Heart left ventricle (tissue), 16 donors: ENCODE measurements around the gene SND1. TPM values are rescaled to one million over a fixed set of nuclear protein-coding genes. Genes with fewer than 3 reads are reported as not detected.
A peak's percentile ranks its signal among the peaks of the same experiment; 100 is the strongest.

Experiments
- ATAC-seq, 4 donors: fragments of 200-7000 bp; cut with Tn5 transposase; one replicate each; pipeline ENCODE4 v1.9.1; 2020 to 2022; ENCODE audit warnings: moderate library complexity in 4 of 4, mild to moderate bottlenecking in 3 of 4, moderate number of reproducible peaks in 1 of 4
- DNase-seq, 5 donors: peaks; one replicate each; pipeline ENCODE4 v3.0.0-alpha.2; 2020
- H3K27ac ChIP-seq, 12 donors: fragments of 200-600 bp; sonication (generic) in 4 of 12; one replicate each; pipeline versions ENCODE4 v1.5.0 to v1.8.0; 2016 to 2022; ENCODE audit warnings: mild to moderate bottlenecking in 2 of 12
- H3K27me3 ChIP-seq, 9 donors: fragments of 200-600 bp; sonication (generic) in 2 of 9; one replicate each; pipeline versions ENCODE4 v1.5.1 to v1.8.0; 2016 to 2022; ENCODE audit warnings: mild to moderate bottlenecking in 3 of 9
- H3K36me3 ChIP-seq, 9 donors: fragments of 200-600 bp; sonication (generic) in 2 of 9; one replicate each; pipeline versions ENCODE4 v1.5.0 to v1.8.0; 2018 to 2022; ENCODE audit warnings: mild to moderate bottlenecking in 2 of 9
- H3K4me1 ChIP-seq, 12 donors: fragments of 200-600 bp; sonication (generic) in 4 of 12; one replicate each; pipeline versions ENCODE4 v1.5.0 to v1.8.0; 2016 to 2022; ENCODE audit warnings: mild to moderate bottlenecking in 3 of 12
- H3K4me3 ChIP-seq, 12 donors: fragments of 200-600 bp; sonication (generic) in 4 of 12; one replicate each; pipeline versions ENCODE4 v1.5.0 to v1.8.0; 2017 to 2022; ENCODE audit warnings: mild to moderate bottlenecking in 9 of 12, moderate library complexity in 4 of 12
- H3K9me3 ChIP-seq, 12 donors: fragments of 200-600 bp; sonication (generic) in 4 of 12; one replicate each; pipeline versions ENCODE4 v1.5.0 to v1.8.0; 2016 to 2022; ENCODE audit warnings: mild to moderate bottlenecking in 1 of 12
- CTCF ChIP-seq, 12 donors: fragments of 200-600 bp; sonication (generic) in 4 of 12; IDR thresholded peaks; one replicate each; pipeline versions ENCODE4 v1.5.0 to v1.8.0; 2018 to 2022; ENCODE audit warnings: antibody characterized with exemption in 12 of 12, mild to moderate bottlenecking in 5 of 12
- POLR2A ChIP-seq, 2 donors: fragments of 450-650 bp; IDR thresholded peaks; one replicate each; pipeline ENCODE4 v1.6.1; 2017; ENCODE audit warnings: antibody characterized with exemption in 2 of 2, mild to moderate bottlenecking in 2 of 2, moderate library complexity in 2 of 2
- WGBS, 4 donors: extraction: QIAGEN DNeasy Blood & Tissue Kit in 2 of 4; methylation state at CpG; one replicate each; pipeline versions ENCODE4 v1.1.5 to v1.1.7; 2013 to 2018; 5-methylcytosine and 5-hydroxymethylcytosine counted together
- intact Hi-C, 10 donors: fragments of 100-400 bp; cut with DNase I; formaldehyde crosslinking; loops; one replicate each; pipeline versions ENCODE4 v1.11.1 to v1.14.2; 2022
- polyA plus RNA-seq, 2 donors: library from polyadenylated mRNA; stranded (reverse); fragments of 200-250 nt; gene quantifications; one replicate each; pipeline ENCODE4 v1.2.3, GENCODE V29; 2013
- total RNA-seq, 9 donors: library from RNA; depleted of rRNA in 2 of 9; stranded (reverse); fragments of >200 nt in 2 of 9; fragmentation: NEBNext Ultra II Directional in 3 of 9; extraction: Animal tissue kit (Norgen Biotek cat#: 25700) in 3 of 9; gene quantifications; one replicate each; pipeline versions ENCODE4 v1.1.0 to v1.2.4, GENCODE V29; 2016 to 2023
- donor health status: ischemic (EF 13 %, LVEDD 7.1; RV severe dilation, severe dysfunction).
- donor health status: healthy with polysubstance abuse.
- donor health status: DM: no; HTN: yes; CAD: no.
- donor health status: DM: no; HTN: no; CAD: no.
- donor health status: ischemic (EF 25% LVEDD 6.9; RV normal size, moderate dysfunction).
- donor health status: ischemic (EF 25% LVEDD 5.7; RV mildly dilated, moderate dysfunction).
- donor health status: healthy.
- donor health status: DM: yes; HTN: yes; CAD: no.
- donor health status: ischemic (EF 35%, LVEDD 5.7; RV mildly dilated, moderate dysfunction).
- donor health status: nonischemic (EF 11% LVEDD 7.7; RV severe dilation, severe dysfunction).
- donor health status: DM: yes; HTN: yes; CAD: no.
- donor health status: PGD.
- donor health status: ischemic (EF 29% LVEDD 5.4; RV normal size, mild dysfunction).
- donor health status: nonischemic (EF 23%, LVEDD 6.1; RV moderate dilation, normal function).

Gene SND1
- total and polyA plus RNA-seq, 11 donors = 45.6 to 115 (median 76.3) TPM

GRCh38 chr7:127954357-127954748 lies 302.4 kb downstream of the SND1 start:
- TF ChIP-seq CTCF (IDR thresholded peaks at IDR 0.05) (no peak), POLR2A (IDR thresholded peaks at IDR 0.05) (no peak)
- no peaks in the 10 kb centered on the region for H3K9me3 ChIP-seq
- intact Hi-C loops = no loop called here
- ATAC-seq (no peak), DNase-seq (no peak)
- H3K4me3 ChIP-seq = no peak overlapping the region
- no peak overlapping the region for H3K27ac ChIP-seq
- peaks cover 0 to 4% (median 0%) of the 10 kb centered on the region in 9 donors for H3K36me3 ChIP-seq
- H3K27me3 ChIP-seq = no peaks in the 10 kb centered on the region
- peaks cover 0 to 29% (median 0%) of the 10 kb centered on the region in 12 donors for H3K4me1 ChIP-seq
- 56 to 74% (median 61%) methylated on average over 2 of the region's 2 CpGs for WGBS, 4 donors

GRCh38 chr7:127955051-127955531 lies 303.1 kb downstream of the SND1 start:
- Histone ChIP-seq H3K9me3 (no peaks in the 10 kb centered on the region), H3K27ac (peak overlapping the region in 1 of 12 donors; percentile 62), H3K27me3 (no peaks in the 10 kb centered on the region), H3K4me1 (peaks cover 0 to 29% (median 0%) of the 10 kb centered on the region in 12 donors), H3K4me3 (no peak overlapping the region), H3K36me3 (peaks cover 0 to 4% (median 0%) of the 10 kb centered on the region in 9 donors)
- intact Hi-C loops = no loop called here
- DNase-seq (no peak), ATAC-seq (no peak)
- 81 to 96% (median 86%) methylated on average over 7 of the region's 7 CpGs for WGBS, 4 donors
- no peak for TF ChIP-seq POLR2A (IDR thresholded peaks at IDR 0.05)
- no peak for TF ChIP-seq CTCF (IDR thresholded peaks at IDR 0.05)

GRCh38 chr7:127957886-127958285 lies 305.9 kb downstream of the SND1 start:
- ATAC-seq = no peak
- peaks cover 0 to 20% (median 0%) of the 10 kb centered on the region in 12 donors for H3K4me1 ChIP-seq
- DNase-seq = no peak
- no peaks in the 10 kb centered on the region for H3K27me3 ChIP-seq
- no peaks in the 10 kb centered on the region for H3K9me3 ChIP-seq
- H3K36me3 ChIP-seq = peaks cover 0 to 4% (median 0%) of the 10 kb centered on the region in 9 donors
- intact Hi-C loops = no loop called here
- WGBS, 4 donors = 83 to 95% (median 84%) methylated on average over 5 of the region's 5 CpGs
- H3K27ac ChIP-seq = no peak overlapping the region
- TF ChIP-seq POLR2A (IDR thresholded peaks at IDR 0.05) (no peak), CTCF (IDR thresholded peaks at IDR 0.05) (no peak)
- H3K4me3 ChIP-seq = no peak overlapping the region

GRCh38 chr7:127959770-127960169 lies 307.8 kb downstream of the SND1 start:
- Histone ChIP-seq H3K4me1 (peaks cover 0 to 4% (median 0%) of the 10 kb centered on the region in 12 donors), H3K9me3 (peaks cover 0 to 3% (median 0%) of the 10 kb centered on the region in 12 donors), H3K27me3 (no peaks in the 10 kb centered on the region), H3K4me3 (no peak overlapping the region), H3K27ac (no peak overlapping the region), H3K36me3 (peaks cover 0 to 4% (median 0%) of the 10 kb centered on the region in 9 donors)
- 94 to 96% (median 95%) methylated on average over 4 of the region's 4 CpGs for WGBS, 4 donors
- TF ChIP-seq CTCF (IDR thresholded peaks at IDR 0.05) (no peak), POLR2A (IDR thresholded peaks at IDR 0.05) (no peak)
- intact Hi-C loops = no loop called here
- DNase-seq (no peak), ATAC-seq (no peak)
